ENCODE results near the gene SDR39U1. TPM values are rescaled to one million over a fixed set of nuclear protein-coding genes. Genes with fewer than 3 reads are reported as not detected.

SDR39U1 gene
- 10 to 100 TPM; 24.5 to 39.7 (median 27.6) TPM for total RNA-seq

GRCh38 chr14:24442240-24443052, at the start of gene SDR39U1:
SDR39U1 (minus strand) TSS chr14:24442776; CDS start chr14:24442769, 7 bp downstream.
- TF ChIP-seq CTCF (IDR thresholded peaks at IDR 0.05; ENCODE audit: low read depth), result no peak

GRCh38 chr14:24483604-24484252, 41.2 kb upstream of the SDR39U1 start:
- no peak for TF ChIP-seq CTCF (IDR thresholded peaks at IDR 0.05; ENCODE audit: low read depth)

- no peak for TF ChIP-seq CTCF (IDR thresholded peaks at IDR 0.05; ENCODE audit: low read depth)
These were observed 39.2 kb upstream of the SDR39U1 start for GRCh38 chr14:24481622-24482324.

- TF ChIP-seq CTCF (IDR thresholded peaks at IDR 0.05; ENCODE audit: low read depth), result no peak
These were observed 32.7 kb upstream of the SDR39U1 start for GRCh38 chr14:24475261-24475660.

GRCh38 chr14:24473211-24473610, 30.6 kb upstream of the SDR39U1 start:
- TF ChIP-seq CTCF (IDR thresholded peaks at IDR 0.05; ENCODE audit: low read depth), result no peak

GRCh38 chr14:24465805-24466204, 23.2 kb upstream of the SDR39U1 start:
- TF ChIP-seq CTCF (IDR thresholded peaks at IDR 0.05; ENCODE audit: low read depth), result no peak

GRCh38 chr14:24465368-24465767, 22.8 kb upstream of the SDR39U1 start:
- TF ChIP-seq CTCF (IDR thresholded peaks at IDR 0.05; ENCODE audit: low read depth), result no peak
